Astrocyte (in vitro differentiated cells and primary cell): ENCODE data around the gene PTPA. TPM values are rescaled to one million over a fixed set of nuclear protein-coding genes. Genes with fewer than 3 reads are reported as not detected.

Source experiments
- DNase-seq: peaks from one replicate; pipeline ENCODE4 v3.0.0-alpha.2; 2010; ENCODE audit warnings: low read depth
- FAIRE-seq: peaks from 2 replicates; lab custom pipeline; 2011; peaks lifted over from hg19 to GRCh38; lab: Jason Lieb, UNC
- H2AFZ ChIP-seq: 2 replicates; pipeline ENCODE4 v1.6.0; 2012; ENCODE audit warnings: low read depth, low read length, inconsistent platforms
- H3K27ac ChIP-seq: 2 replicates; pipeline ENCODE4 v1.5.1; 2011; ENCODE audit warnings: low read depth, low read length, inconsistent platforms
- H3K27me3 ChIP-seq: 2 replicates; pipeline ENCODE4 v1.6.0; 2011; ENCODE audit warnings: low read length, inconsistent platforms; ENCODE audit not compliant: insufficient read depth
- H3K36me3 ChIP-seq: 2 replicates; pipeline ENCODE4 v1.5.1; 2011; ENCODE audit warnings: low read length, inconsistent platforms; ENCODE audit not compliant: insufficient read depth
- H3K4me1 ChIP-seq: 2 replicates; pipeline ENCODE4 v1.5.1; 2011; ENCODE audit warnings: low read length, inconsistent platforms; ENCODE audit not compliant: insufficient read depth
- H3K4me2 ChIP-seq: 2 replicates; pipeline ENCODE4 v1.6.0; 2012; ENCODE audit warnings: low read length, inconsistent platforms
- H3K4me3 ChIP-seq: 2 replicates; pipeline ENCODE4 v1.5.1; 2011; ENCODE audit warnings: low read depth, mild to moderate bottlenecking, low read length, inconsistent platforms; ENCODE audit not compliant: insufficient read depth
- H3K79me2 ChIP-seq: 2 replicates; pipeline ENCODE4 v1.6.0; 2012; ENCODE audit warnings: mild to moderate bottlenecking, low read length, inconsistent platforms; ENCODE audit not compliant: insufficient read depth
- H3K9ac ChIP-seq: 2 replicates; pipeline ENCODE4 v1.6.0; 2012; ENCODE audit warnings: mild to moderate bottlenecking, low read length, inconsistent platforms
- H3K9me3 ChIP-seq: 2 replicates; pipeline ENCODE4 v1.5.1; 2012; ENCODE audit warnings: low read depth, mild to moderate bottlenecking, low read length, inconsistent platforms; ENCODE audit not compliant: insufficient read depth
- H4K20me1 ChIP-seq: 2 replicates; pipeline ENCODE4 v1.6.0; 2012; ENCODE audit warnings: low read length, inconsistent platforms; ENCODE audit not compliant: insufficient read depth
- H3K27ac Mint-ChIP-seq: one replicate; pipeline ENCODE4 v1.8.0; 2021; ENCODE audit warnings: mild to moderate bottlenecking, mixed read lengths; ENCODE audit not compliant: unreplicated experiment
- H3K27me3 Mint-ChIP-seq: one replicate; pipeline ENCODE4 v1.8.0; 2021; ENCODE audit warnings: low read depth, mixed read lengths; ENCODE audit not compliant: unreplicated experiment
- H3K36me3 Mint-ChIP-seq: one replicate; pipeline ENCODE4 v1.8.0; 2021; ENCODE audit warnings: low read depth, mixed read lengths; ENCODE audit not compliant: unreplicated experiment
- H3K4me1 Mint-ChIP-seq: one replicate; pipeline ENCODE4 v1.8.0; 2021; ENCODE audit warnings: low read depth, mixed read lengths; ENCODE audit not compliant: unreplicated experiment
- H3K4me3 Mint-ChIP-seq: one replicate; pipeline ENCODE4 v1.8.0; 2021; ENCODE audit warnings: mild to moderate bottlenecking, moderate library complexity, mixed read lengths; ENCODE audit not compliant: unreplicated experiment
- H3K9me3 Mint-ChIP-seq: one replicate; pipeline ENCODE4 v1.8.0; 2021; ENCODE audit warnings: mild to moderate bottlenecking, mixed read lengths; ENCODE audit not compliant: unreplicated experiment
- CTCF ChIP-seq: IDR thresholded peaks from 2 replicates; pipeline ENCODE4 v1.5.1; 2011; ENCODE audit warnings: low read depth, mild to moderate bottlenecking, inconsistent platforms, low read length, moderate library complexity; ENCODE audit not compliant: insufficient read depth
- EZH2 ChIP-seq: IDR thresholded peaks from 2 replicates; pipeline ENCODE4 v1.6.1; 2012; ENCODE audit warnings: mild to moderate bottlenecking, low read length, inconsistent platforms; ENCODE audit not compliant: insufficient read depth
- total RNA-seq: library from RNA; stranded (reverse); gene quantifications from 2 replicates; pipeline ENCODE4 v1.2.1, GENCODE V29; 2021

Gene PTPA
- total RNA-seq, 1 donor from 2014 or later = 122 TPM

GRCh38 chr9:129068110-129068509 lies 43.1 kb upstream of the PTPA start:
- Mint-ChIP-seq H3K4me1 (no peaks in the 10 kb centered on the region), H3K27ac (no peak overlapping the region), H3K9me3 (no peaks in the 10 kb centered on the region), H3K36me3 (peaks cover 15% of the 10 kb centered on the region), H3K4me3 (no peak overlapping the region), H3K27me3 (no peaks in the 10 kb centered on the region)
- Histone ChIP-seq H3K4me2 (no peak overlapping the region), H2AFZ (no peak overlapping the region), H3K79me2 (no peaks in the 10 kb centered on the region), H4K20me1 (no peaks in the 10 kb centered on the region), H3K36me3 (peaks cover 5% of the 10 kb centered on the region), H3K9ac (no peak overlapping the region), H3K27ac (no peak overlapping the region), H3K27me3 (no peaks in the 10 kb centered on the region), H3K4me1 (no peaks in the 10 kb centered on the region), H3K4me3 (no peak overlapping the region), H3K9me3 (no peaks in the 10 kb centered on the region)
- TF ChIP-seq CTCF = no peak
- no peak for TF ChIP-seq EZH2
- no peak for DNase-seq
- FAIRE-seq = no peak

- H3K4me1 ChIP-seq = no peaks in the 10 kb centered on the region
- no peak overlapping the region for H3K9ac ChIP-seq
- Mint-ChIP-seq H3K36me3 (peaks cover 15% of the 10 kb centered on the region), H3K27ac (no peak overlapping the region), H3K9me3 (no peaks in the 10 kb centered on the region), H3K27me3 (no peaks in the 10 kb centered on the region), H3K4me1 (no peaks in the 10 kb centered on the region), H3K4me3 (no peak overlapping the region)
- DNase-seq (no peak), FAIRE-seq (no peak)
- H3K4me3 ChIP-seq = no peak overlapping the region
- no peak overlapping the region for H3K4me2 ChIP-seq
- TF ChIP-seq EZH2 = no peak
- TF ChIP-seq CTCF = no peak
- H3K27ac ChIP-seq = no peak overlapping the region
- H3K9me3 ChIP-seq = no peaks in the 10 kb centered on the region
- H2AFZ ChIP-seq = no peak overlapping the region
- peaks cover 5% of the 10 kb centered on the region for H3K36me3 ChIP-seq
- H3K79me2 ChIP-seq = no peaks in the 10 kb centered on the region
- H3K27me3 ChIP-seq = no peaks in the 10 kb centered on the region
- no peaks in the 10 kb centered on the region for H4K20me1 ChIP-seq
These were observed 42.0 kb upstream of the PTPA start for GRCh38 chr9:129068990-129069861.
